OCI-LY7 (cell line): ENCODE measurements around the gene FGF16. TPM values are rescaled to one million over a fixed set of nuclear protein-coding genes. Genes with fewer than 3 reads are reported as not detected.

ENCODE experiments used
- BruUV-seq: library from RNA; stranded (reverse); fragments of 400-500 nt; replicated peaks from 2 replicates; lab custom pipeline; 2021; lab: Mats Ljungman, UMichigan
- CTCF ChIA-PET: fragments of 300-600 bp; sonication (Branson Sonifier 250); formaldehyde crosslinking; loops from one replicate; lab custom pipeline; 2022; ENCODE audit warnings: antibody characterized with exemption; ENCODE audit not compliant: unreplicated experiment; lab: Charles Lee
- POLR2A ChIA-PET: fragments of 300-600 bp; sonication (Branson Sonifier 250); formaldehyde crosslinking; loops from one replicate; lab custom pipeline; 2022; ENCODE audit warnings: antibody characterized with exemption; lab: Charles Lee
- DNase-seq: peaks from one replicate; pipeline ENCODE4 v3.0.0-alpha.2; 2015; ENCODE audit warnings: low spot score
- H2AFZ ChIP-seq: fragments of 200-600 bp; sonication (generic), shearing (Covaris generic); 2 replicates; pipeline ENCODE4 v1.6.1; 2014; ENCODE audit warnings: mild to moderate bottlenecking, antibody characterized with exemption, low read length, moderate library complexity
- H3K27ac ChIP-seq: fragments of 200-600 bp; sonication (generic); 2 replicates; pipeline ENCODE4 v1.5.1; 2014; ENCODE audit warnings: mixed run types, low read depth, mild to moderate bottlenecking, moderate library complexity, low read length, inconsistent platforms; ENCODE audit not compliant: poor library complexity, severe bottlenecking
- H3K36me3 ChIP-seq: fragments of 200-600 bp; sonication (generic); 2 replicates; pipeline ENCODE4 v1.6.1; 2014; ENCODE audit warnings: mild to moderate bottlenecking, antibody characterized with exemption, low read length, moderate library complexity, mixed read lengths; ENCODE audit not compliant: insufficient read depth
- H3K4me1 ChIP-seq: fragments of 200-600 bp; sonication (generic); 2 replicates; pipeline ENCODE4 v1.5.1; 2014; ENCODE audit warnings: mild to moderate bottlenecking, low read length; ENCODE audit not compliant: insufficient read depth, poor library complexity, severe bottlenecking
- H3K4me2 ChIP-seq: fragments of 200-600 bp; sonication (generic); 2 replicates; pipeline ENCODE4 v1.6.1; 2014; ENCODE audit warnings: mild to moderate bottlenecking, low read length
- H3K4me3 ChIP-seq: fragments of 200-600 bp; sonication (generic); 2 replicates; pipeline ENCODE4 v1.5.1; 2014; ENCODE audit warnings: mild to moderate bottlenecking, low read depth, low read length; ENCODE audit not compliant: poor library complexity, severe bottlenecking
- H3K79me2 ChIP-seq: fragments of 200-600 bp; sonication (generic); 2 replicates; pipeline ENCODE4 v1.6.1; 2016; ENCODE audit warnings: low read depth, mild to moderate bottlenecking, low read length, moderate library complexity, mixed read lengths; ENCODE audit not compliant: insufficient read depth
- H3K9me2 ChIP-seq: fragments of 200-600 bp; sonication (generic); 2 replicates; pipeline ENCODE4 v1.6.1; 2016; ENCODE audit warnings: mild to moderate bottlenecking, low read length, mixed read lengths; ENCODE audit not compliant: insufficient read depth
- H3K9me3 ChIP-seq: fragments of 200-600 bp; sonication (generic); 2 replicates; pipeline ENCODE4 v1.6.1; 2014; ENCODE audit warnings: mild to moderate bottlenecking, mixed run types, low read length, mixed read lengths
- H4K20me1 ChIP-seq: fragments of 200-600 bp; sonication (generic); 2 replicates; pipeline ENCODE4 v1.6.1; 2014; ENCODE audit warnings: mild to moderate bottlenecking, antibody characterized with exemption, low read length, moderate library complexity, mixed read lengths; ENCODE audit not compliant: insufficient read depth
- CTCF ChIP-seq: fragments of 200-600 bp; sonication (generic); conservative IDR thresholded peaks from 2 replicates; pipeline ENCODE4 v1.5.1; 2014; ENCODE audit warnings: mild to moderate bottlenecking, antibody characterized with exemption, low read length, moderate library complexity, mixed read lengths
- EZH2phosphoT487 ChIP-seq: fragments of 200-600 bp; sonication (generic); IDR thresholded peaks from 2 replicates; pipeline ENCODE4 v1.6.1; 2018; ENCODE audit warnings: low read depth, borderline replicate concordance, mild to moderate bottlenecking, mixed run types, antibody characterized with exemption, low read length, moderate library complexity, mixed read lengths
- intact Hi-C: fragments of 100-400 bp; cut with micrococcal nuclease; formaldehyde crosslinking; loops from one replicate; pipeline ENCODE4 v1.10.0; 2022; ENCODE audit not compliant: unreplicated experiment
- total RNA-seq, 2 experiments: library from RNA; depleted of rRNA in 1 of 2; stranded (reverse); fragments of >200 nt in 1 of 2; shearing (Covaris generic) in 1 of 2; gene quantifications; 2 replicates each; pipeline ENCODE4 v1.2.3, GENCODE V29; 2014 to 2022

Gene FGF16
- total RNA-seq, 2 experiments from 2014 or later = not detected

GRCh38 chrX:77442728-77443127 lies 4.5 kb upstream of the FGF16 start:
- H3K9me3 ChIP-seq = no peaks in the 10 kb centered on the region
- intact Hi-C loops = no loop called here
- H3K79me2 ChIP-seq = no peaks in the 10 kb centered on the region
- H3K36me3 ChIP-seq = no peaks in the 10 kb centered on the region
- H3K9me2 ChIP-seq = no peaks in the 10 kb centered on the region
- no TSS peak for BruUV-seq
- no peaks in the 10 kb centered on the region for H3K4me1 ChIP-seq
- no peak overlapping the region for H3K27ac ChIP-seq
- H4K20me1 ChIP-seq = no peaks in the 10 kb centered on the region
- POLR2A ChIA-PET = interaction anchor here (0.6 to 0.7 kb wide), 2 partner anchors 13 to 1120 kb away, joined by 3 read pairs; no protein-coding TSS in a partner anchor
- CTCF ChIA-PET = no interaction called here
- no peak for TF ChIP-seq EZH2phosphoT487
- no peak overlapping the region for H3K4me3 ChIP-seq
- H2AFZ ChIP-seq = no peak overlapping the region
- H3K4me2 ChIP-seq = no peak overlapping the region
- DNase-seq = no peak

- ChIA-PET POLR2A (no interaction called here), CTCF (no interaction called here)
- H3K27ac ChIP-seq = no peak overlapping the region
- no peaks in the 10 kb centered on the region for H3K36me3 ChIP-seq
- TF ChIP-seq EZH2phosphoT487 (no peak), CTCF (no peak)
- no peak overlapping the region for H3K4me2 ChIP-seq
- H3K79me2 ChIP-seq = no peaks in the 10 kb centered on the region
- H3K4me1 ChIP-seq = no peaks in the 10 kb centered on the region
- H3K4me3 ChIP-seq = no peak overlapping the region
- no peaks in the 10 kb centered on the region for H3K9me2 ChIP-seq
- no peak for DNase-seq
- no peaks in the 10 kb centered on the region for H4K20me1 ChIP-seq
- BruUV-seq = no TSS peak
- intact Hi-C loops = no loop called here
- no peak overlapping the region for H2AFZ ChIP-seq
- H3K9me3 ChIP-seq = no peaks in the 10 kb centered on the region
These were observed 3.1 kb upstream of the FGF16 start for GRCh38 chrX:77444075-77444474.

GRCh38 chrX:77444545-77444944 lies 2.6 kb upstream of the FGF16 start:
- TF ChIP-seq EZH2phosphoT487 (no peak), CTCF (no peak)
- Histone ChIP-seq H3K4me1 (no peaks in the 10 kb centered on the region), H3K4me3 (no peak overlapping the region), H3K79me2 (no peaks in the 10 kb centered on the region), H4K20me1 (no peaks in the 10 kb centered on the region), H2AFZ (no peak overlapping the region), H3K36me3 (no peaks in the 10 kb centered on the region), H3K27ac (no peak overlapping the region), H3K9me2 (no peaks in the 10 kb centered on the region), H3K4me2 (no peak overlapping the region), H3K9me3 (no peaks in the 10 kb centered on the region)
- no TSS peak for BruUV-seq
- no peak for DNase-seq
- CTCF ChIA-PET = no interaction called here
- intact Hi-C loops = no loop called here
- POLR2A ChIA-PET = no interaction called here
